Urinary bladder (tissue), 4 donors: Measurements from ENCODE around the gene GHR. TPM values are rescaled to one million over a fixed set of nuclear protein-coding genes. Genes with fewer than 3 reads are reported as not detected.
A peak's percentile ranks its signal among the peaks of the same experiment; 100 is the strongest.
"Not testable (repeated sequence)": the region's sequence is repeated elsewhere in the genome, so short reads cannot be mapped to it uniquely, and the experiment has no call there.

Experiments
- DNase-seq: peaks from one replicate; pipeline ENCODE4 v3.0.0-alpha.2; 2015; ENCODE audit errors: extremely low spot score
- H3K27ac ChIP-seq: one replicate; pipeline ENCODE4 v1.5.1; 2013; ENCODE audit warnings: low read depth, mild to moderate bottlenecking, moderate library complexity
- H3K36me3 ChIP-seq: one replicate; pipeline ENCODE4 v1.6.1; 2013; ENCODE audit warnings: mild to moderate bottlenecking, moderate library complexity; ENCODE audit not compliant: insufficient read depth
- H3K4me1 ChIP-seq: one replicate; pipeline ENCODE4 v1.6.1; 2013; ENCODE audit warnings: mild to moderate bottlenecking, moderate library complexity; ENCODE audit not compliant: insufficient read depth
- H3K4me3 ChIP-seq: one replicate; pipeline ENCODE4 v1.5.1; 2013; ENCODE audit warnings: low read depth, low read length
- WGBS: extraction: QIAGEN DNeasy Blood & Tissue Kit; methylation state at CpG from one replicate; pipeline ENCODE4 v1.1.7; 2013; 5-methylcytosine and 5-hydroxymethylcytosine counted together
- polyA plus RNA-seq: library from polyadenylated mRNA; stranded (reverse); fragments of 200-250 nt; gene quantifications from one replicate; pipeline ENCODE4 v1.2.3, GENCODE V29; 2013
- total RNA-seq: library from RNA; depleted of rRNA; stranded (reverse); fragments of >200 nt; gene quantifications from one replicate; pipeline ENCODE4 v1.2.3, GENCODE V29; 2014
- donor health status: healthy with polysubstance abuse.
- donor health status: healthy.

Gene GHR
- total and polyA plus RNA-seq, 2 donors = 10.1 to 34.6 TPM

- DNase-seq = no peak
- Histone ChIP-seq H3K4me3 (no peak overlapping the region), H3K36me3 (no peaks in the 10 kb centered on the region), H3K27ac (no peak overlapping the region), H3K4me1 (no peaks in the 10 kb centered on the region)
- 80% methylated on average over 8 of the region's 8 CpGs for WGBS
These were observed 148.0 kb downstream of the GHR start for GRCh38 chr5:42570966-42571960.

- no peaks in the 10 kb centered on the region for H3K36me3 ChIP-seq
- no peak overlapping the region for H3K27ac ChIP-seq
- no peaks in the 10 kb centered on the region for H3K4me1 ChIP-seq
- no peak overlapping the region for H3K4me3 ChIP-seq
- WGBS = 72% methylated on average over 3 of the region's 3 CpGs
- no peak for DNase-seq
These were observed 149.1 kb downstream of the GHR start for GRCh38 chr5:42572313-42572712.

- no peak overlapping the region for H3K27ac ChIP-seq
- 91% methylated on average over 2 of the region's 2 CpGs for WGBS
- DNase-seq = no peak
- H3K4me1 ChIP-seq = no peaks in the 10 kb centered on the region
- no peaks in the 10 kb centered on the region for H3K36me3 ChIP-seq
- H3K4me3 ChIP-seq = no peak overlapping the region
These were observed 150.1 kb downstream of the GHR start for GRCh38 chr5:42573386-42573785.

- H3K4me3 ChIP-seq, H3K36me3 ChIP-seq, DNase-seq, H3K4me1 ChIP-seq, H3K27ac ChIP-seq: not testable (repeated sequence)
- WGBS = 91% methylated on average over 1 of the region's 1 CpG
These were observed 152.7 kb downstream of the GHR start for GRCh38 chr5:42575914-42576313.

- 98% methylated on average over 1 of the region's 1 CpG for WGBS
- not testable (repeated sequence) for H3K27ac ChIP-seq, H3K4me3 ChIP-seq, H3K36me3 ChIP-seq, H3K4me1 ChIP-seq, DNase-seq
These were observed 155.7 kb downstream of the GHR start for GRCh38 chr5:42578901-42579300.

- no peak overlapping the region for H3K27ac ChIP-seq
- H3K36me3 ChIP-seq = no peaks in the 10 kb centered on the region
- 40% methylated on average over 1 of the region's 1 CpG for WGBS
- no peaks in the 10 kb centered on the region for H3K4me1 ChIP-seq
- no peak for DNase-seq
- no peak overlapping the region for H3K4me3 ChIP-seq
These were observed 156.1 kb downstream of the GHR start for GRCh38 chr5:42579320-42579719.

- Histone ChIP-seq H3K36me3 (no peaks in the 10 kb centered on the region), H3K4me1 (no peaks in the 10 kb centered on the region), H3K4me3 (no peak overlapping the region), H3K27ac (no peak overlapping the region)
- no peak for DNase-seq
- WGBS = 93% methylated on average over 7 of the region's 7 CpGs
These were observed 158.6 kb downstream of the GHR start for GRCh38 chr5:42581845-42582244.

- DNase-seq = no peak
- no peaks in the 10 kb centered on the region for H3K36me3 ChIP-seq
- no peaks in the 10 kb centered on the region for H3K4me1 ChIP-seq
- H3K4me3 ChIP-seq = no peak overlapping the region
- 95% methylated on average over 13 of the region's 13 CpGs for WGBS
- no peak overlapping the region for H3K27ac ChIP-seq
These were observed 159.5 kb downstream of the GHR start for GRCh38 chr5:42582723-42583122.

- no peak overlapping the region for H3K27ac ChIP-seq
- H3K4me1 ChIP-seq = no peaks in the 10 kb centered on the region
- DNase-seq = no peak
- no peak overlapping the region for H3K4me3 ChIP-seq
- WGBS = 14% methylated on average over 4 of the region's 4 CpGs
- H3K36me3 ChIP-seq = no peaks in the 10 kb centered on the region
These were observed 160.1 kb downstream of the GHR start for GRCh38 chr5:42583322-42583721.

- 12% methylated on average over 4 of the region's 4 CpGs for WGBS
- Histone ChIP-seq H3K27ac (no peak overlapping the region), H3K4me3 (no peak overlapping the region), H3K4me1 (no peaks in the 10 kb centered on the region), H3K36me3 (no peaks in the 10 kb centered on the region)
- no peak for DNase-seq
These were observed 163.4 kb downstream of the GHR start for GRCh38 chr5:42586625-42587024.

- Histone ChIP-seq H3K4me1 (no peaks in the 10 kb centered on the region), H3K36me3 (no peaks in the 10 kb centered on the region), H3K4me3 (no peak overlapping the region), H3K27ac (no peak overlapping the region)
- DNase-seq = no peak
- 33% methylated on average over 4 of the region's 4 CpGs for WGBS
These were observed 164.0 kb downstream of the GHR start for GRCh38 chr5:42587096-42587723.

GRCh38 chr5:42590566-42590965 is 167.3 kb downstream of the GHR start:
- Histone ChIP-seq H3K4me3 (no peak overlapping the region), H3K36me3 (no peaks in the 10 kb centered on the region), H3K27ac (no peak overlapping the region)

GRCh38 chr5:42591015-42591414 is 167.8 kb downstream of the GHR start:
- peak; percentile 63 for DNase-seq
- H3K27ac ChIP-seq = no peak overlapping the region

More at GRCh38 chr5:42590566-42590965, 167.3 kb downstream of the GHR start:
- no peak for DNase-seq
- H3K4me1 ChIP-seq = no peaks in the 10 kb centered on the region

More at GRCh38 chr5:42591015-42591414, 167.8 kb downstream of the GHR start:
- Histone ChIP-seq H3K4me1 (no peaks in the 10 kb centered on the region), H3K36me3 (no peaks in the 10 kb centered on the region), H3K4me3 (no peak overlapping the region)
- 4% methylated on average over 7 of the region's 7 CpGs for WGBS
